K562 (cell line): ENCODE data around the gene ARHGAP25. TPM values are rescaled to one million over a fixed set of nuclear protein-coding genes. Genes with fewer than 3 reads are reported as not detected.

Experiments used
- ATAC-seq: fragments of 200-7000 bp; cut with Tn5 transposase; 3 replicates; pipeline ENCODE4 v1.9.1; 2020; ENCODE audit warnings: moderate library complexity
- BruUV-seq: library from RNA; stranded (reverse); fragments of 400-500 nt; replicated peaks from 2 replicates; lab custom pipeline; 2021; lab: Mats Ljungman, UMichigan
- CTCF ChIA-PET: fragments of 300-600 bp; formaldehyde crosslinking; extraction: SDS; loops from one replicate; lab custom pipeline; 2021; ENCODE audit warnings: low intra/inter-chr PET ratio; lab: Yijun Ruan, JAX
- POLR2A ChIA-PET: fragments of 300-600, 350-650 bp; sonication (Branson Sonifier 250); formaldehyde crosslinking; extraction: SDS; loops from one replicate; lab custom pipeline; 2021; ENCODE audit warnings: antibody characterized with exemption, inconsistent platforms; lab: Yijun Ruan, JAX
- DNase-seq, 4 experiments: peaks; one replicate each; pipeline versions ENCODE4 v3.0.0 to v3.0.0-alpha.2; 2011 to 2018; ENCODE audit warnings: low spot score in 3 of 4, mixed read lengths in 3 of 4; ENCODE audit errors: extremely low read depth in 1 of 4
- FAIRE-seq: peaks from 2 replicates; lab custom pipeline; 2011; peaks lifted over from hg19 to GRCh38; lab: Jason Lieb, UNC
- H2AFZ ChIP-seq: 2 replicates; pipeline ENCODE4 v1.6.0; 2011; ENCODE audit warnings: low read depth, low read length, control low read depth, inconsistent platforms
- H3K27ac ChIP-seq: fragments of 200-600 bp; 3 replicates; pipeline ENCODE4 v1.8.0; 2011; ENCODE audit warnings: low read depth, mild to moderate bottlenecking, control low read depth, inconsistent platforms, low read length, moderate library complexity, mixed read lengths; ENCODE audit errors: extremely low read depth
- H3K27me3 ChIP-seq, 2 experiments: fragments of 300-600 bp in 1 of 2; 2 replicates in 1 of 2; 3 replicates in 1 of 2; pipeline versions ENCODE4 v1.6.0 to v1.8.0; 2011; ENCODE audit warnings: inconsistent platforms in 2 of 2, low read length in 2 of 2, mild to moderate bottlenecking in 1 of 2, mixed read lengths in 1 of 2, moderate library complexity in 1 of 2; ENCODE audit not compliant: control insufficient read depth in 2 of 2, insufficient read depth in 2 of 2
- H3K36me3 ChIP-seq: fragments of 300-600 bp; 3 replicates; pipeline ENCODE4 v1.8.0; 2011; ENCODE audit warnings: mild to moderate bottlenecking, low read length, inconsistent platforms; ENCODE audit not compliant: control insufficient read depth, insufficient read depth
- H3K4me1 ChIP-seq, 2 experiments: fragments of 200-600 bp in 1 of 2; replicated peaks in 1 of 2; 2 replicates in 1 of 2; 3 replicates in 1 of 2; pipeline versions ENCODE4 v1.5.1 to v1.8.0; 2011; ENCODE audit warnings: inconsistent platforms in 2 of 2, low read length in 2 of 2, mild to moderate bottlenecking in 1 of 2, mixed read lengths in 1 of 2, moderate library complexity in 1 of 2; ENCODE audit not compliant: control insufficient read depth in 2 of 2, insufficient read depth in 2 of 2
- H3K4me2 ChIP-seq: 2 replicates; pipeline ENCODE4 v1.6.1; 2011; ENCODE audit warnings: low read length, control low read depth, inconsistent platforms, mixed read lengths; ENCODE audit not compliant: insufficient read depth
- H3K4me3 ChIP-seq: fragments of 200-600 bp; sonication (generic), shearing (Covaris generic); 2 replicates; pipeline ENCODE4 v1.5.1; 2016; ENCODE audit warnings: control low read depth, inconsistent platforms
- H3K79me2 ChIP-seq: fragments of 200-600 bp; 3 replicates; pipeline ENCODE4 v1.8.0; 2011; ENCODE audit warnings: low read length, inconsistent platforms; ENCODE audit not compliant: control insufficient read depth, insufficient read depth
- H3K9ac ChIP-seq, 2 experiments: 2 replicates each; pipeline versions ENCODE4 v1.6.0 to v1.6.1; 2011; ENCODE audit warnings: low read depth in 2 of 2, low read length in 2 of 2, control low read depth in 1 of 2, inconsistent platforms in 1 of 2, mild to moderate bottlenecking in 1 of 2, mixed read lengths in 1 of 2; ENCODE audit not compliant: insufficient read depth in 1 of 2
- H3K9me1 ChIP-seq: one replicate; pipeline ENCODE4 v1.6.0; 2011; ENCODE audit warnings: inconsistent platforms, mild to moderate bottlenecking, low read length, moderate library complexity; ENCODE audit not compliant: control insufficient read depth, insufficient read depth
- H3K9me3 ChIP-seq: replicated peaks from 2 replicates; pipeline ENCODE4 v1.5.1; 2011; ENCODE audit warnings: low read depth, low read length, inconsistent platforms; ENCODE audit not compliant: control insufficient read depth, insufficient read depth
- H4K20me1 ChIP-seq: replicated peaks from 2 replicates; pipeline ENCODE4 v1.6.1; 2011; ENCODE audit warnings: low read length, inconsistent platforms, mixed read lengths; ENCODE audit not compliant: control insufficient read depth, insufficient read depth
- CTCF ChIP-seq, 3 experiments: IDR thresholded peaks in 2 of 3; conservative IDR thresholded peaks in 1 of 3; 2 replicates each; pipeline ENCODE4 v1.5.1; 2011 to 2012; ENCODE audit warnings: low read length in 3 of 3, mild to moderate bottlenecking in 3 of 3, control low read depth in 2 of 3, improper control_type of control experiment in 1 of 3, inconsistent platforms in 1 of 3, low read depth in 1 of 3, mixed read lengths in 1 of 3, moderate library complexity in 1 of 3; ENCODE audit not compliant: insufficient read depth in 2 of 3
- MAFG ChIP-seq: fragments of 450-650 bp; conservative IDR thresholded peaks from 2 replicates; pipeline ENCODE4 v1.6.1; 2016; ENCODE audit warnings: missing genetic modification characterization, missing compliant biosample characterization
- RAD21 ChIP-seq, 2 experiments: fragments of 250-450 bp in 1 of 2; fragments of 450-650 bp in 1 of 2; sonication (Bioruptor Pico) in 1 of 2; formaldehyde crosslinking in 1 of 2; IDR thresholded peaks in 1 of 2; conservative IDR thresholded peaks in 1 of 2; 2 replicates each; pipeline versions ENCODE4 v1.4.0 to v1.8.0; 2020 to 2022; ENCODE audit warnings: mild to moderate bottlenecking in 2 of 2, moderate library complexity in 1 of 2
- REST ChIP-seq, 2 experiments: fragments of 450-650 bp; formaldehyde crosslinking in 1 of 2; IDR thresholded peaks; 2 replicates each; pipeline versions ENCODE4 v1.4.0 to v1.6.1; 2014 to 2020; ENCODE audit warnings: mild to moderate bottlenecking in 2 of 2, borderline replicate concordance in 1 of 2, low read depth in 1 of 2
- ZKSCAN1 ChIP-seq: fragments of 150-350 bp; IDR thresholded peaks from 2 replicates; pipeline ENCODE4 v1.6.1; 2016; ENCODE audit warnings: low read depth, low read length
- ZNF143 ChIP-seq: sonication (generic); formaldehyde crosslinking; IDR thresholded peaks from 2 replicates; pipeline ENCODE4 v1.9.0; 2022; ENCODE audit warnings: mild to moderate bottlenecking, missing genetic modification reagents
- ZNF184 ChIP-seq: sonication (generic); formaldehyde crosslinking; IDR thresholded peaks from 2 replicates; pipeline ENCODE4 v1.5.0; 2020; ENCODE audit warnings: missing genetic modification reagents
- WGBS: fragments of 100-300 bp; shearing (Covaris generic); methylation state at CpG from one replicate; pipeline ENCODE4 v1.1.6; 2016; ENCODE audit warnings: low coverage, mixed read lengths; ENCODE audit not compliant: insufficient coverage; ENCODE audit errors: missing lambda C conversion rate; 5-methylcytosine and 5-hydroxymethylcytosine counted together
- in situ Hi-C: fragments of 300-500 bp; cut with MboI; formaldehyde crosslinking; loops from 4 replicates; pipeline ENCODE4 v1.15.0; 2018; ENCODE audit warnings: inconsistent platforms, mixed read lengths
- intact Hi-C: fragments of 100-400 bp; cut with micrococcal nuclease; formaldehyde crosslinking; loops from 2 replicates; pipeline ENCODE4 v1.14.2; 2022
- polyA plus RNA-seq, 8 experiments: library from polyadenylated mRNA; depleted of rRNA in 4 of 8; stranded (reverse) in 5 of 8; unstranded in 3 of 8; fragments of >200 nt; fragmentation: Nextera tagmentation in 2 of 8; fragmentation: Illumina TruSeq in 1 of 8; extraction: Ambion mirVana in 2 of 8; extraction: Trizol in 1 of 8; gene quantifications; 2 replicates each; pipeline versions ENCODE4 v1.2.1 to v1.2.3, GENCODE V29; 2011 to 2014; ENCODE audit warnings: inconsistent platforms in 1 of 8, missing spikeins in 1 of 8
- total RNA-seq, 7 experiments: library from RNA; depleted of rRNA in 6 of 7; stranded (reverse); fragments of >200 nt in 6 of 7; fragmentation: Illumina TruSeq in 2 of 7; extraction: Trizol in 2 of 7; gene quantifications; 2 replicates each; pipeline versions ENCODE4 v1.2.1 to v1.2.3, GENCODE V29; 2011 to 2021; ENCODE audit warnings: low replicate concordance in 1 of 7

The ARHGAP25 gene
- total and polyA plus RNA-seq, 9 of the 15 experiments (the other 6 are each of a cell fraction or from before 2014, with no cell fraction given): 4.9 to 14.8 (median 10.7) TPM

- TF ChIP-seq MAFG (tag) (0 out of 2 replicates have a peak, but pooled peaks have one; percentile 6), REST (IDR thresholded peaks at IDR 0.05; ENCODE audit: borderline replicate concordance) (0 out of 2 replicates have a peak, but pooled peaks have one; percentile 12), REST (CRISPR knock-in tag; IDR thresholded peaks at IDR 0.05; ENCODE audit: low read depth) (no peak), CTCF (IDR thresholded peaks at IDR 0.05 in 2 of 3, conservative IDR thresholded peaks at IDR 0.05 in 1 of 3; ENCODE audit: insufficient read depth in 2 of 3, low read depth in 1 of 3, low read length in 3 of 3) (peak in 1 of 3 experiments; percentile 16; a peak in 1 of 6 replicates), RAD21 (CRISPR knock-in tag; conservative IDR thresholded peaks at IDR 0.05 in 1 of 2, IDR thresholded peaks at IDR 0.05 in 1 of 2) (peak; percentile 23 to 32; a peak in 1 of 4 replicates), ZNF143 (CRISPR knock-in tag) (no peak), ZKSCAN1 (0 out of 2 replicates have a peak, but pooled peaks have one; percentile 59), ZNF184 (CRISPR knock-in tag) (no peak)
- H4K20me1 ChIP-seq: no peaks in the 10 kb centered on the region
- H3K9ac ChIP-seq: no peak overlapping the region
- CTCF ChIA-PET: no interaction called here
- in situ Hi-C loops (loop anchor here (10.0 kb wide), 1 partner anchor 180 kb away; no protein-coding TSS in a partner anchor), intact Hi-C loops (no loop called here)
- no peak overlapping the region for H3K27ac ChIP-seq
- peaks cover 0 to 23% of the 10 kb centered on the region in 2 experiments; a peak in 3 of 5 replicates for H3K4me1 ChIP-seq
- no TSS peak for BruUV-seq
- no peak overlapping the region for H2AFZ ChIP-seq
- H3K4me3 ChIP-seq: no peak overlapping the region
- no peaks in the 10 kb centered on the region for H3K36me3 ChIP-seq
- H3K79me2 ChIP-seq: no peaks in the 10 kb centered on the region
- H3K27me3 ChIP-seq: no peaks in the 10 kb centered on the region
- 42% methylated on average over 4 of the region's 4 CpGs for WGBS
- H3K9me1 ChIP-seq: no peaks in the 10 kb centered on the region
- no peak overlapping the region for H3K4me2 ChIP-seq
- no peak for FAIRE-seq
- DNase-seq: no peak
- H3K9me3 ChIP-seq: no peaks in the 10 kb centered on the region
- POLR2A ChIA-PET: interaction anchor here (0.9 kb wide), 1 partner anchor 11 kb away, joined by 3 read pairs; no protein-coding TSS in a partner anchor
- no peak for ATAC-seq
Measured at GRCh38 chr2:68744366-68744912, 9.8 kb downstream of the ARHGAP25 start.
